ENCODE measurements around the gene LIPT2. TPM values are rescaled to one million over a fixed set of nuclear protein-coding genes. Genes with fewer than 3 reads are reported as not detected.

LIPT2 gene
- polyA plus RNA-seq, 1 donor from 2014 or later = 11.3 TPM

- H3K4me3 ChIP-seq (ENCODE audit: low read length) = no peak overlapping the region
- H3K9me2 ChIP-seq (ENCODE audit: insufficient read depth, low read length) = no peaks in the 10 kb centered on the region
- H3K27me3 ChIP-seq (ENCODE audit: insufficient read depth, low read depth, low read length) = no peaks in the 10 kb centered on the region
- no peaks in the 10 kb centered on the region for H3K79me2 ChIP-seq (replicated peaks; ENCODE audit: insufficient read depth, low read length)
- no peaks in the 10 kb centered on the region for H3K36me3 ChIP-seq (ENCODE audit: insufficient read depth, low read length)
- no peak overlapping the region for H3K27ac ChIP-seq (ENCODE audit: low read length)
- no peaks in the 10 kb centered on the region for H4K20me1 ChIP-seq (ENCODE audit: insufficient read depth)
- H3K9me3 ChIP-seq (ENCODE audit: low read length) = no peaks in the 10 kb centered on the region
- H3K4me2 ChIP-seq (ENCODE audit: low read length) = no peak overlapping the region
- no peak overlapping the region for H2AFZ ChIP-seq (ENCODE audit: low read depth, low read length)
- TF ChIP-seq POLR2AphosphoS5 (IDR thresholded peaks at IDR 0.05) (no peak), MXI1 (conservative IDR thresholded peaks at IDR 0.05; ENCODE audit: poor library complexity, severe bottlenecking) (no peak), EZH2 (IDR thresholded peaks at IDR 0.05; ENCODE audit: borderline replicate concordance, insufficient read depth, low read length, poor library complexity, severe bottlenecking) (no peak), RAD21 (conservative IDR thresholded peaks at IDR 0.05) (no peak), EP300 (conservative IDR thresholded peaks at IDR 0.05; ENCODE audit: poor library complexity, severe bottlenecking) (no peak), TAF1 (IDR thresholded peaks at IDR 0.05; ENCODE audit: low read depth) (no peak), SMC3 (conservative IDR thresholded peaks at IDR 0.05; ENCODE audit: poor library complexity) (no peak)
- TF ChIP-seq, protein P1, sequence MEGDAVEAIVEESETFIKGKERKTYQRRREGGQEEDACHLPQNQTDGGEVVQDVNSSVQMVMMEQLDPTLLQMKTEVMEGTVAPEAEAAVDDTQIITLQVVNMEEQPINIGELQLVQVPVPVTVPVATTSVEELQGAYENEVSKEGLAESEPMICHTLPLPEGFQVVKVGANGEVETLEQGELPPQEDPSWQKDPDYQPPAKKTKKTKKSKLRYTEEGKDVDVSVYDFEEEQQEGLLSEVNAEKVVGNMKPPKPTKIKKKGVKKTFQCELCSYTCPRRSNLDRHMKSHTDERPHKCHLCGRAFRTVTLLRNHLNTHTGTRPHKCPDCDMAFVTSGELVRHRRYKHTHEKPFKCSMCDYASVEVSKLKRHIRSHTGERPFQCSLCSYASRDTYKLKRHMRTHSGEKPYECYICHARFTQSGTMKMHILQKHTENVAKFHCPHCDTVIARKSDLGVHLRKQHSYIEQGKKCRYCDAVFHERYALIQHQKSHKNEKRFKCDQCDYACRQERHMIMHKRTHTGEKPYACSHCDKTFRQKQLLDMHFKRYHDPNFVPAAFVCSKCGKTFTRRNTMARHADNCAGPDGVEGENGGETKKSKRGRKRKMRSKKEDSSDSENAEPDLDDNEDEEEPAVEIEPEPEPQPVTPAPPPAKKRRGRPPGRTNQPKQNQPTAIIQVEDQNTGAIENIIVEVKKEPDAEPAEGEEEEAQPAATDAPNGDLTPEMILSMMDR (IDR thresholded peaks at IDR 0.05; ENCODE audit: poor library complexity, severe bottlenecking) = no peak
- TF ChIP-seq, protein P2, sequence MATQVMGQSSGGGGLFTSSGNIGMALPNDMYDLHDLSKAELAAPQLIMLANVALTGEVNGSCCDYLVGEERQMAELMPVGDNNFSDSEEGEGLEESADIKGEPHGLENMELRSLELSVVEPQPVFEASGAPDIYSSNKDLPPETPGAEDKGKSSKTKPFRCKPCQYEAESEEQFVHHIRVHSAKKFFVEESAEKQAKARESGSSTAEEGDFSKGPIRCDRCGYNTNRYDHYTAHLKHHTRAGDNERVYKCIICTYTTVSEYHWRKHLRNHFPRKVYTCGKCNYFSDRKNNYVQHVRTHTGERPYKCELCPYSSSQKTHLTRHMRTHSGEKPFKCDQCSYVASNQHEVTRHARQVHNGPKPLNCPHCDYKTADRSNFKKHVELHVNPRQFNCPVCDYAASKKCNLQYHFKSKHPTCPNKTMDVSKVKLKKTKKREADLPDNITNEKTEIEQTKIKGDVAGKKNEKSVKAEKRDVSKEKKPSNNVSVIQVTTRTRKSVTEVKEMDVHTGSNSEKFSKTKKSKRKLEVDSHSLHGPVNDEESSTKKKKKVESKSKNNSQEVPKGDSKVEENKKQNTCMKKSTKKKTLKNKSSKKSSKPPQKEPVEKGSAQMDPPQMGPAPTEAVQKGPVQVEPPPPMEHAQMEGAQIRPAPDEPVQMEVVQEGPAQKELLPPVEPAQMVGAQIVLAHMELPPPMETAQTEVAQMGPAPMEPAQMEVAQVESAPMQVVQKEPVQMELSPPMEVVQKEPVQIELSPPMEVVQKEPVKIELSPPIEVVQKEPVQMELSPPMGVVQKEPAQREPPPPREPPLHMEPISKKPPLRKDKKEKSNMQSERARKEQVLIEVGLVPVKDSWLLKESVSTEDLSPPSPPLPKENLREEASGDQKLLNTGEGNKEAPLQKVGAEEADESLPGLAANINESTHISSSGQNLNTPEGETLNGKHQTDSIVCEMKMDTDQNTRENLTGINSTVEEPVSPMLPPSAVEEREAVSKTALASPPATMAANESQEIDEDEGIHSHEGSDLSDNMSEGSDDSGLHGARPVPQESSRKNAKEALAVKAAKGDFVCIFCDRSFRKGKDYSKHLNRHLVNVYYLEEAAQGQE (IDR thresholded peaks at IDR 0.05; ENCODE audit: borderline replicate concordance) = no peak
- no peak overlapping the region for H3K9ac ChIP-seq (ENCODE audit: low read length)
- H3F3A ChIP-seq (ENCODE audit: insufficient read depth, low read length, poor library complexity, severe bottlenecking) = no peaks in the 10 kb centered on the region
Measured at GRCh38 chr11:74476536-74476935, 17.0 kb downstream of the LIPT2 start.

DNA sequence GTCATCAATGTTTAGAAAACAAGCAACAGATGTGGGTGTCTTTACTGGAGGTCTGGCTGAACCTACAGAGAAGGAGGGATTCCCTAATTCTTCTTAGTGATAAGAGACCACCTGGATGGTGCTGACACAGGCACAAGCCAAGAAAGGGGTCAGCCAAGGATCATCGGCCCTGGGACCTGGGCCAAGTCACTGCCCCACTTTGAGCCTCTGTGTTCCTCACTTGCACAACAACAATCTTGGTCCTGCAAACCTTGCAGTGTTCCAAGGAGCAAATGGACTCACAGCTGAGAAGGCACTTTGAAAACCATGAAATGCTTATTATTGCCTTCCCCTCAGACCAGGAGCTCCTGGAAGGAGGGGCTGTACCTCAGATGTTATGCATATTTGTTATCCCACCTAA lies 19.2 kb downstream of the LIPT2 start:
- Histone ChIP-seq H3K9me3 (ENCODE audit: low read length) (no peaks in the 10 kb centered on the region), H3K27ac (ENCODE audit: low read length) (no peak overlapping the region), H2AFZ (ENCODE audit: low read depth, low read length) (no peak overlapping the region), H3K27me3 (ENCODE audit: insufficient read depth, low read depth, low read length) (no peaks in the 10 kb centered on the region), H3K9ac (ENCODE audit: low read length) (no peak overlapping the region), H3F3A (ENCODE audit: insufficient read depth, low read length, poor library complexity, severe bottlenecking) (no peaks in the 10 kb centered on the region), H3K36me3 (ENCODE audit: insufficient read depth, low read length) (no peaks in the 10 kb centered on the region), H3K9me2 (ENCODE audit: insufficient read depth, low read length) (no peaks in the 10 kb centered on the region), H3K4me2 (ENCODE audit: low read length) (no peak overlapping the region), H4K20me1 (ENCODE audit: insufficient read depth) (no peaks in the 10 kb centered on the region), H3K4me3 (ENCODE audit: low read length) (no peak overlapping the region), H3K79me2 (replicated peaks; ENCODE audit: insufficient read depth, low read length) (no peaks in the 10 kb centered on the region)
- no peak for TF ChIP-seq POLR2AphosphoS5 (IDR thresholded peaks at IDR 0.05)
- TF ChIP-seq SMC3 (conservative IDR thresholded peaks at IDR 0.05; ENCODE audit: poor library complexity) = no peak
- TF ChIP-seq RAD21 (conservative IDR thresholded peaks at IDR 0.05) = no peak
- no peak for TF ChIP-seq EZH2 (IDR thresholded peaks at IDR 0.05; ENCODE audit: borderline replicate concordance, insufficient read depth, low read length, poor library complexity, severe bottlenecking)
- TF ChIP-seq TAF1 (IDR thresholded peaks at IDR 0.05; ENCODE audit: low read depth) = no peak
- TF ChIP-seq, protein P2 (IDR thresholded peaks at IDR 0.05; ENCODE audit: borderline replicate concordance) = no peak
- no peak for TF ChIP-seq EP300 (conservative IDR thresholded peaks at IDR 0.05; ENCODE audit: poor library complexity, severe bottlenecking)
- TF ChIP-seq, protein P1 (IDR thresholded peaks at IDR 0.05; ENCODE audit: poor library complexity, severe bottlenecking) = no peak
- no peak for TF ChIP-seq MXI1 (conservative IDR thresholded peaks at IDR 0.05; ENCODE audit: poor library complexity, severe bottlenecking)

Data from neural cell (in vitro differentiated cells).